HG02610 (cell line): ENCODE results near the gene TNFRSF11A.

Experiments used
- ATAC-seq: cut with Tn5 transposase; IDR thresholded peaks from one replicate; pipeline ENCODE4 v1.9.1; 2021; ENCODE audit warnings: mild to moderate bottlenecking, moderate library complexity; ENCODE audit not compliant: unreplicated experiment

TNFRSF11A gene

DNA sequence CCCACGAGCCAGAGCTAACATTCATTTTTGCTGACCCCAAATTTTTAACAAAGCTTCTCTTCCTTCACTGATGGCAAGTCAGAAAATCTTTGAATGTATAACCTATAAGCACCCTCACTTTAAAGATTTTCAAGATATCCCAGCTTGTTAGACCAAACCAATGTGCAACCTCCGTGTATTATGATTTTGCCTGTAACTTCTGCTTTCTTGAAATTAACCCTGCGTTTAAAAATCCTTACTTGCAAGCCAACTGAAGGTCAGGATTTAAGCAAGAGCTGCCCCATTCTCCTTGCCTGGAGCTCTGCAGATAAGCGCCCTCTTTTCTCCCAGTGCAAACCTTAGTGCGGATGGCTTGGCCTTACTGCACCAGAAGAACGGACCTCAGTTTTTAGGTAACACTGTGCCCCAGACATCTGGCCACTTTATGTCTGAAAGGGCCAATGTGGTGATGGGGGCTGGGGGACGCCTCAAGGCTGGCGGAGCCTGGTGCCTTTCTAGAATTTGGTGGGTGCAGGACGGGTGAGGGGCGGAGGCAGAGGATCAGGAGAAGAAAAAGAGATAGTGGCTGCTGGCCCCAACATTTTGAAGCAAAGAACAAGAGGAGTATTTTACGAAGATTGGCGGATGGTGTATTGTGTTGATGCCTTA lies 805 bp upstream of the TNFRSF11A start:
- ATAC-seq = no peak

DNA sequence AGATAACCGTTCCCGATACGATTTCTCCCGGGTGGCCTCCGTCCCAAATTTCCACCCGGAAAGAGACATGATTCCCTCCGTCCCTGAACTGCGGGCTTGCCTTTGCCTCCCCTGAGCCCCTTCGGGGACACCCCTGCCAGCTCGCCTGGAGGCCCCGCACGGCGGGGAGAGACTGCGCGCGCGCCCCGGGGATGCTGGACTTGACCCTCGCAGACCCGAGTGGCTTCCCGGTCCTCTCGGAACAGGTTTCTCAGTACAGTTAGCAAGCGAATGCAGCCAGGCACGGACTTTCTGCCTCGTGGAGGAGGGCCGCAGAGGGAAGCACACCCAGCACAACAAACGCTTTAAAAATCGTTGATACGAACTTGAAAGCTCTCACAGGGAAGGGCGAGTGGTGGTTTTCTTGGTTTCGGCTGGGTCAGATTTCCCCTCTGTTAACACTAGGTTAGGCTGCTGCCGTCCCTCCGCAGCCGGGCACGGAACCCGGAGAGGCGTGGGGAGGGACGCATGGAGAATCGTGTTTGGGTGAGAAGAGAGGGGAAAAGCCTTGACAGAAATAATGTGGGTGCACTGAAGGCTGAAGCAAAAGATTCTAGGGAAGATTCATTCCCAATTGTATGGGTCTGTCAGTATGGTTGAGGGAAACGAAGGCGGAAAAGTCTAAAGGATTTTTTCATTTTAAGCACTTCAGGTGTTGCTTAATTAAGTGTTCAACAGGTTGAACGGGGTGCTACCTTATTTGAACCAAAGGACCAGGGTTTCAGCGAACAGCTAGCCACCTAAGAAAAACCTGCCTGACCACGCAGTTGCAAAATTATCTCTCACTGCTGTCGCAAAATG lies 916 bp downstream of the TNFRSF11A start:
- ATAC-seq = no peak

DNA sequence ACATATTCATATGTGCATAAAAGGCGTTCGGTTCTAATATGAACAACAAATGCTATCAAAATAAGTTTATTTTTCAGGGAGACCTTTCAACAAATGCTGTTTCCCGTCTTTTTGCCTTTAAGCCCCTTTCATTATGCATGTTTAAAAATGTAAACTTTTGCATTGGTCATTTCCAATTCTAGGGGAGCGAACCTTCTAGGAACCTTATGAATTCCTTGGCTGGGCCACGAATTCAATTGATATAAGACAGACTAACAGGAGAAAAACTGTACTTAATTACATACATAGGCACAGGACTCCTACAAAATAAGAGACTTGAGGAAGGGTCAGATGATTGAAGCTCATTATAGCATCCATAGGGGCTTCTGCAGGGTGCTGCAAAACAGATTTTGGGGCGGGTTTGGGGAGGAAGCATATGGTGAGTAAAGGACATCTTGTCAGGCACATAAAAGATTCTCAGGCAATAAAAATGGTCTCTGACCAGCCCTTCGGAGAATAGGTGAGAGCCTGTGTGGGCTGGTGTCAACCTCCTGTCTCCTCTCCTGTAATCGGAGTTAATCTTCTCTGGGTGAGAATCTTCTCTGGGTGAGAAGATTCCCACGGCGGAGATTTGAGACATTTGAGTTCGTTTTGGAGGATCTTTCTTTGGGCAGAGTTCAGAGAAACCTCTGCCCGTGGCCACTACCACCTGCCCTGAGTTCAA lies 1.7 kb downstream of the TNFRSF11A start:
- no peak for ATAC-seq

DNA sequence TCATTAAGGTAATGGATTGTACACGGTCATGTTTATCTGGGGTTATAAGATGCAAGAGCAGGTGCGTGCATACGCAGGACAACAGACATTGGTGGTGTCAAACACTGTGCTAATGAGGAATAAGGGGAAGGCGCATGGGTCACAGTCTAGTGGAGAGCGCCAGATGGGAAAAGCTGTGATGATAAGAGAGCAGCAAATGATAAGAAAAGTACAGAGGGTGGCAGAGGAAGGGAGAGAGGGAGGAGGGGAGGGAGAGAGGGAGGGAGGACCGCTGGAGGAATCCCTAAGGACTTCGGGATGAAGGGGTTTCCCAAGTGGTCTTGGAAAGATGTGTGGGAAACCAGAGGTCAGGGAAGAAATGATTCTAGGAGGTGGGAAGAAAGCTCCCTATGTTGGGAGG lies 2.9 kb downstream of the TNFRSF11A start:
- ATAC-seq = no peak

DNA sequence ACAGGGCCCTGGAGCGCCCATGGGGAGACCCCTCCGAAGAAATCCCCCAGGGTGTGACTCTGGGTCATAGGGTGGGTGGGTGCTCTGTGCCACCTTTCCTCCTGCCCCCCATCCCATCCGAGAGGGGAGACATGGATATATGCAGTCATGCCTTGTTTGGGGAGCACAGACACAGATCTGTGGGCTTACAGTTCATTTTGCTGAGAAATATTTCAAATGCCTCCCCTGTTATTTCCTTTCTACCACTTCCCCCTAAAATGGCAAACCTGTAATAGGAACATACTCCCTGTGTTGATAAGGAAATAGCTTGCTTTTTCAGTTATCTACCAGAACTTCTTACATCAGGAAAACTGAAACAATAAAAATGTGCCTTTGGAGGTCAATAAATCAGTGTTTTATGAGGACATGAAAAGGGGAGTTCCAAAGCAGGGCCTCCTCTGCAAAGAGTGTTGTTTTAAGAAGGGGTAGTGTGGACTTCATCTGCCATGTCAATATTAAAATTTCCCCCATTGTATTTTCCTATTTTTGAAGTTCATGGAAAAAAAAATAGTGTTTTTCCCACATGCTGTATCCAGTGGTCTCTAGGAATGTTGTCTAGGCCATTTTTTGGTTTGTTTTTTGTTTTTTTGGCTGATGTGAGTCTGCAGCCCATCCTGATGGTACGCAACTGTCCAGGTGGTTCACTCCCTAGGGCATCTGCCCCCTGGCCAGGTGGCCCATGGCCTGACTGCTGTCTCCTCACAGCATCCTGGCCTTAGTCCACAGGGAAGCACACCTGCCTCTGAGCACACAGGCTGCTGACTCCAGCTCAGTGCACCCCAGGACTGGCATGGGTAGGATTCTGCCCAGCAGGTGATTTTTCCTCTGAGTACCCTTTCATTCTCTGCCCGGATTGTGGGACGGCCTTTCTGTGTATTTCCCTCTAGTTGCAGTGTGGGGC lies 3.7 kb downstream of the TNFRSF11A start:
- no peak for ATAC-seq

DNA sequence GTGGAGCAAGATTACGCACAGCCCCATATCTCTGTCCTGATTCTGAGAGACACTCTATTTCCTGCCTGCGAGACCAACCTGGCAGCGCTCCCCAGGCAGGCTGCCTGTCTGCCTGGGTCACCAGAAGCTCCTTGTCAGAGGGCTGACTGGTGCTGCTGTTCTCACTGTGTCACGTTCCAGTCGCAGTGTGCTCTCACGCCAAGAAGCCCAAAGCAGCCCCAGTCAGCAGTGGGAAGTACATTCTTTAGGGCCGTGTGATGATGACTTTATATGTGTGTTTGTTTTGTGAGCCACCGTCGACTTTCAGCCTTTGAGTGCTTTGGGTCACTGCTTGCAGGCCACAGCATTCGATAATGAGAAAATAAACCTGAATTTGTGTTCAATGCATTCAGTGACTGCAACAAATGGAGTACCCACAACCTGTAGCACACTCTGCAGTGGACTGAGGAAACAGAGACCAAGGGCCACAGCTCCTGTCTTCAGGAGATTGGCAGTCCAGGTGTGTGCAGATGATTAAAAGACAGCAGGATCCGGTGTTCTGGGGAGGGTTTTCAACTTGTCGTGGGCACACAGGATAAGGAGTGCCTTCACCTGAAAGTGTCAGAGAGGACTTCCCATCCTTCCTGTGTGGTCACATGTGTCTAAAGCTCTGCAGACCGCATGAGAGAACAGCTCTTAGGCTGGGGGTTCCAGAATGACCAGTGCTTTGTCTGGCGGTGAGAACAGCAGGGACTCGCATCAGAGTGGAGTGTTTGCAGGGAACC lies 4.8 kb downstream of the TNFRSF11A start:
- ATAC-seq = peak; percentile 43

DNA sequence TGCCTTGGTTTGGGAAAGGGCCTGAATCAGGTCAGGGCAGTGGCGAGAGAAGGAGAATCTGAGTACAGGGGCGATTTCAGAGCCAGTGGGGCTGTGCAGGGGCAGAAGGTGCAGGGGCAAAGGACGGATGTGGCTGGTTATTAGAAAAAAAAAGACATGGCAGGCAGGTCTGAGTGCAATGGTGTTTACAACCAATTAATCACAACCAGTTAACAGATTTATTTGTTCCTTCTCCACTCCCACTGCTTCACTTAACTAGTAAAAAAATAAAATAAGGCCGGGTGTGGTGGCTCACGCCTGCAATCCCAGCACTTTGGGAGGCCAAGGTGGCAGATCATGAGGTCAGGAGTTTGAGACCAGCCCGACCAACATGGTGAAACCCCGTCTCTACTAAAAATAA lies 5.5 kb downstream of the TNFRSF11A start:
- ATAC-seq = no peak

DNA sequence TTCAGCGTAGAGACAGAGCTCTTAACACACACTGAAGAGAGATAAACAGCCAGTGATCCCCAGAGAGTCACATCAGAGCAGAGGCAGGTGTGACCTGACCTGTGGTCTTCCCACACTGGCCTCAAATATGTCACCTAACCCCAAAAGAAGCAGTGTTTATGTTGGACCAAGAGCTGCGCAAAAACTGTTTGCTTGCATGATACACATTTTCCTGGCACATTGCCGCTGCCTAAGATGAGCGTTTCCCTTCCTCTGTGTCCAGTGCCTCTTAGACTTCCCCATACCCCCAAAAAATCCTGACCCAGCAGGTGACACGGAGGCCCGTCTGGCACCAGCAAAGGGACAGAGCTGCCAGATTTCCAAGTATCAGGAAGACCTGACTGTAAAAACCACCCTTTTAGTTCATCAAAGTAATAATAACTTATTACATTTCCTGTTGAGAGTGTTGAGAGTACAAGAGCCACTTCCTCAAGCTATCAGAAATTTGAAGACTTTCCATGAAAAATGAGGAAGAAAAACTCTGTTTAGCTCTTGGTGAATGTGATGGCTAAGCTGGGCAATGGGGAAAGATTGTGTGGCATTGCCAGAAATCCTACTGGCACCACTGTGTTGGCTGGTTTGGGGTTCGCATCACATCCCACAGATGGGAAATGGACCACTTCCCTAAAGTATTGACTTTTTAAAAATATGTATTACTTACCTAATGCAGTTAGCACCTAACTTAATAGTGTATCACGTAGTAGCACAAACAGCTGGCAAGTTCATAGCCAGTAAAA lies 6.7 kb downstream of the TNFRSF11A start:
- ATAC-seq = no peak

DNA sequence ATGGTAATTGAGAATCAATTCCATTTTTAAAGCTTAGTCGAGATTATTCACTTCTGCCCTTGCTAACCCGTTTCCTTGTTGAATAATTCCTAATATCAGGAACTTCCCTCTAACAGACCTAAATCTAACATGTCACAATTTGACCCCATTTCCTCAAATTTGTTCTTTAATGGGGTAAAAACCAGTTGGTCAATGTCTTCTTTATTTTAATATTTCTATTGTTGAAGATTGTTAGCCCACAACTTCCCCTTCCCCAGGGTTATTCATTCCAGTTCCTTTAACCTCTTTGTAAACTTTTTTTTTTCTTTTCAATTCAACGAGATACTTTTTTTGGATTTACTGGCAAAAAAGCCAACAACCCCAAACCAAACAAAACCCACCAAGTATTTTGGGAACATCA lies 7.3 kb downstream of the TNFRSF11A start:
- no peak for ATAC-seq

DNA sequence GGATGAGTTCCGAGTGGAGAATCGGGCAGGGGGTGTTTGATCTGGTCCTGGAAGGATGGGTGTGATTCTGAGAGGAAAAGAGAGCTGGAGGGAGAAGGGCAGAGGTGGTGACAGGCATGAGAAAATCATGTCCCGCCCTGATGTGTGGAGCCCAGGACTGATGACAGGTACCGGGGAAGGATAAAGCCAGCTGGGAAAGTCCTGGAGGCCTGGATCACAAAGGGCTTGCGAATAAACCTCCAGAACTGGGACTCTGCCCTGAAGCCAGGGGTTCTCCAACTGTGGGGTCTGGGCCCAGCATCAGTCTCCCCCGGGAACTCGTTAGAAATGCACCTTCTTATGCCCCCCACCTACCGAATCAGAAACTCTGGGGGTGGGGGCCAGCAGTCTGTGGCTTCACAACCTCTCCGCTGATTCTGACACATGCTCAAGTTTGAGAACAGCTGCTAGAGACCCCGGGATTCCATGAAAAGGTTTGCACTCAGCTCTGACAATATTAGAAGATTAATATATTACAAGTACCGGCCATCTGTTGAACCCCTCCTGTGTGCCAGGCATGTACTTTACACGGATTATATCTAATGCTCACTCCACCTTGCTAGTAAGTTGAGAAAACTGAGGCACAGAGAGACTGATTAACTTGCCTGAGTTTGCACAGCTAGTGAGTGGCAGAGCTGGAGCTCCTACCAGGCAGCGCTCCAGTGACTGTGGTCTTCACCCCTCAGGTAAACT lies 8.0 kb downstream of the TNFRSF11A start:
- no peak for ATAC-seq

DNA sequence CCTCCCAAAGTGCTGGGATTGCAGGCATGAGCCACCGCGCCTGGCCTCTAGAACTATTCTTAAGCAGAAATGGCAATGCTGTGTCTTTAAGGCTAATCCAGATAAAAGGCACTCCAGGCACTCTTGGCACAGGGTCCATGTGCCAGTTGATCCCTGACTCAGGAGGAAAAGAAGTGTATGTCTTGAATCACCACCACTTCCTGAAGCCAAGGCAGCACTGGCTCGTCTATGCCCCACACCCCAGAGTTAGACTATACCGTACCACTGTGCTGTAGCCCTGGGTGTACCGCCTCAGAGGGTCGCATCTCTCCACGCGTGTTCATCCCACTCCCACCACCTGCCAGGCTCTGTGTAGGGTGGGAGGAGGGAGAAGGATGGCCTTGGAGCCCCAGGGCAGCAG lies 9.0 kb downstream of the TNFRSF11A start:
- ATAC-seq = no peak

DNA sequence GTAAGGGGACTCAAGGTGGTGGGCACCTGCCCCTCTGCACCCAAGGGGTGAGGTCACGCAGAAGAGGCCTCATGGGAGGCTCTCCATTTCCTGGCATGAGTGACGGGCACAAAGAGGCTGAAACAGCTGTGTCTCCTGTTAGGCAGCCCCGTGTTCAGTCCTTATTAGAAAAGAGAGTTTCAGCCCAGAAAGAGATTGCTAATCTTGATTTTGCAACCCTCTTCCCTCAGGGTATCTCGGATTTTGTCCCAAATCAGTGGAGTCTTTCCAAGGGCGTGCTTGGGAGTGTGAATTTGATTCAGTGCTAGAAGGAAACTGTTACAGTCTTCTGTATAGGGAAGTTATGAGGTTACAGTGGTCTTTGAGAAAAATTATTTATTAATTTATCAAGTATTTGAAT lies 10.4 kb downstream of the TNFRSF11A start:
- no peak for ATAC-seq

DNA sequence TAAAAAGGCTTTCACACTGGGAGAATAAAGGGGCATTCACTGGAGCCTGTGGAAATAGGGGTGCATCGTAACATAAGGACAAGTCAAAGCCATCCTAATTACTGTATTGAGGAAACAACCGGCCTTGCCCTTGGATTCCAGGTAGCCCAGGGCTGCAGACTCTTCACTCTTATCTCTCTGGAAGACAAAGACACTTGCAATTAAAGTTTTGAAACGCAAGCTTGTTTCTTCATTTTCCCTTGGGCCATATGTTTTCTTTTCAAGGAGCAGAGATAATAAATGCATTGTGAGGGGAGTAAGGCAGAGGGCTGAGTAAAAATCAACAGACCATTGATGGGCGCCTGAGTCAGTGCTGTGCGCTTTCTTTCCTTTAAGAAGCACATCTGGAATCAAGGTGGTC lies 11.5 kb downstream of the TNFRSF11A start:
- ATAC-seq = no peak

DNA sequence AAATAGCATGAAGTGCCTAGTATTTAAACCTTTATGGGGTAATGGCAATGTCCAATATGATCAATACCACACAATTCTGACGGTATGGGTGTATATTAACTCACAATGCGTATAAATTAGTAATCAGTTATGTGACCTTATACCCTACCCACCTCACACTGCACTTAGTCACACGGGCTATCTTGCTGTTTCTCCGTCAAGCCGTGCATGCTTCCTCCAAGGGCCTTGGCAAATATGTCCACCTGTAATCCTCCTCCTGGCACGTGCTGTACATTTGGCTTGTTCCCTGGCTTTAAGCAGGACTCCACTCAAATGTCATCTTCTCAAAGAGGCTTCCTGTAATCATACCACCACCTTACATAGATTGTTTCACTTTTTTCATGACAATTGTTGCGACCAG lies 12.2 kb downstream of the TNFRSF11A start:
- no peak for ATAC-seq

DNA sequence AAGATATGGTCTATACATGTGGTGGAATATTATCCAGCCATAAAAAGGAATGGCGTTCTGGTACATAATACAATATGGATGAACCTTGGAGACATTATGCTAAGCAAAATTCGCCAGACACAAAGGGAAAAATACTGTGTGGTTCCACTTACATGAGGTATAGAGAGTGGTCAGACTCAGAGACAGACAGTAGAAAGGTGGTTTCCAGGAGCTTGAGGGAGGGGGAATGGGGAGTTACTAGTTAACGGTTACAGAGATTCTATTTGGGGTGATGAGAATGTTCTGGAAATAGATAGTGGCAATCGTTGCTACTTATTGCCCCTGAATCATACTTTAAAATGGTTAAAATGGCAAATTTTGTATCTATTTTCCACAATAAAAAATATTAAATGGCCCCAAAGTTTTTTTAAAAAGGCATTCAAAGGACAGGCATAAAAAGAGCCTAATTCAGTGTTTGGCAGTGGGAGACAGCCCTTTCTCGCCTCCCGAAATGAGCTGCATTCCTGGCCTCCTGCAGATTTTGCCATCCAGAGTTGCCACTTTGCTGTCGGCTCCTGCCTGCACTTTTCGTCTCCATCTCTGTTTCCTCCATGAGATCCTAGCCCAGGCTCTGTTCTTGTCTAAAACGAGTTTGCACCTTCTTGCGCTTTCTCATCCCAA lies 13.5 kb downstream of the TNFRSF11A start:
- no peak for ATAC-seq

DNA sequence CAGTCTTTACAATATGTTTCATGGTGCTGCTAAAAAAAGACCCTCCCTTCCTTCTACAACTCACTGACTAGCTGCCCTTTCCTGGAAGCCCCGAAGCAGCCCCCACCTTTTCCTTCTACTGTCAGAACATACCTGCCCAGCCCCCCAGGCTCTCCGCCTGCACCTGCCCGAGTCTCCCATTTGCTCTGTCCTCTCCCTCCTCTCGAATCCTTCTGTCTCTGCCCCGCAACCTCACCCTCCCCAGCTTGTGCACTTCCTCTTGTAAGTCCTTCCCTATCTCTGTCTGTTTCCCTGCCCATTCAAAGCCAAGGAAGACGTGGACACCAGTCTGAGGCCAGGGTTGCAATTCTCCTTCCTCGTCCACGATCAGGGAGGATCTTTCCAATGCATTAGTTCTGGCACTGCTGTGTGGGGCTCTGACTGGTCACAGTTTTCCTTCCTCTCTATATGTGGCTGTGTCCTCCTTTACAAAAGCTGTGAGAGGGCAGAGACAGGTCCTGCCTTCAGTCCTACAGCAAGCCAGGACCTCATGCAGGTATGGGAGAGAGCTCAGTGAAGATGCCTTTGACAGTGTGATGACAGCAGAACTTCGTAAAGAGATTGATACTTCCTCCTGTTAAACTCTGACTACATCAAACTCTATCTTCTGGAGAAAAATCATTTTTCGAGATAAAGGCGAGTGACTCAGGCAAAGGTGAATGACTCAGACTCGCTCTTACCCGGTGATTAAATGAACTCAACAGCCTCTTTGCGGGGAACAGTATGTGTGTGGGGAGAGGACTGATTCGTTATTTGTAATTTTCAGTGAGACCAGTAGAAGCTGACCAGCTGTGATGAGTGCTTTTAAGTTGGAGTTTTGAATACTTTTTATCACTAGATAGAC lies 14.2 kb downstream of the TNFRSF11A start:
- ATAC-seq = no peak

DNA sequence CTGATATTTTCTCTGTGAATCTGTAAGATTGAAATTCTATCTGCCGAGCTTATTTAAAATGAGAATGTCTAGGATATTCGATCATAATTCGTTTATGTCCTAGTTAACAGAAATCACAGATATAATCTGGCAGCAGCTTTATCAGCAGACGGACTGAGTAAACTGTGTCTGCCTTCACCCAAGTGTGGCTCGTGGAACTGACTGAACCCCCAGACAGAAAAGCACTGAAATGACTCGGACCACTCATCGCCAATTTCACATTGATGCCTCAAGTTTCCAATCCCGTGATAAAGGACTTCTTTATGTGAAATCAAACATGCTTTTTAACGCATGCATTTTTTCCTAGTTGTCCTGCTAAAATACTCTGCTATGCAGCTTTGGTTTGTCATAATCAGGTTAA lies 15.9 kb downstream of the TNFRSF11A start:
- ATAC-seq = no peak
